Measurements from ENCODE around the gene APOBEC3C.
"Not testable (repeated sequence)": the region's sequence is repeated elsewhere in the genome, so short reads cannot be mapped to it uniquely, and the experiment has no call there.

DNA sequence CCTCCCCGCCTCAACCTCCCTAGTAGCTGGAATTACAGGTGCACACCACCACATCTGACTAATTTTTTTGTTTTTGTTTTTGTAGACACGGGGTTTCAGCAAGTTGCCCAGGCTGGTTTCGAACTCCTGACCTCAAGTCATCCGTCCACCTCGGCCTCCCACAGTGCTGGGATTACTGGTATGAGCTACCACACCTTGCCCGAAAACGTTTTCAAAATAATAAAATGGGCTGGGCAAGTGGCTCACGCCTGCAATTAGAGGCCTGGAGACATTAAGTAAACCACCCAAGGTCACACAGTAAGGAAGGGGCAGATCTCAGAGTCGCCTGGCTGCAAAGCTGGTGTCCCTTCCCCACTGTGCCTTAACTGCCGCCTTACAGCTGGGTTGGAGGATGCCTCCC lies 33.5 kb upstream of the APOBEC3C start:
- not testable (repeated sequence) for TF ChIP-seq POLR2A (IDR thresholded peaks at IDR 0.05)
- TF ChIP-seq, protein P1, sequence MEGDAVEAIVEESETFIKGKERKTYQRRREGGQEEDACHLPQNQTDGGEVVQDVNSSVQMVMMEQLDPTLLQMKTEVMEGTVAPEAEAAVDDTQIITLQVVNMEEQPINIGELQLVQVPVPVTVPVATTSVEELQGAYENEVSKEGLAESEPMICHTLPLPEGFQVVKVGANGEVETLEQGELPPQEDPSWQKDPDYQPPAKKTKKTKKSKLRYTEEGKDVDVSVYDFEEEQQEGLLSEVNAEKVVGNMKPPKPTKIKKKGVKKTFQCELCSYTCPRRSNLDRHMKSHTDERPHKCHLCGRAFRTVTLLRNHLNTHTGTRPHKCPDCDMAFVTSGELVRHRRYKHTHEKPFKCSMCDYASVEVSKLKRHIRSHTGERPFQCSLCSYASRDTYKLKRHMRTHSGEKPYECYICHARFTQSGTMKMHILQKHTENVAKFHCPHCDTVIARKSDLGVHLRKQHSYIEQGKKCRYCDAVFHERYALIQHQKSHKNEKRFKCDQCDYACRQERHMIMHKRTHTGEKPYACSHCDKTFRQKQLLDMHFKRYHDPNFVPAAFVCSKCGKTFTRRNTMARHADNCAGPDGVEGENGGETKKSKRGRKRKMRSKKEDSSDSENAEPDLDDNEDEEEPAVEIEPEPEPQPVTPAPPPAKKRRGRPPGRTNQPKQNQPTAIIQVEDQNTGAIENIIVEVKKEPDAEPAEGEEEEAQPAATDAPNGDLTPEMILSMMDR (IDR thresholded peaks at IDR 0.05) = not testable (repeated sequence)

Measured in uterus (tissue), 2 donors.